ENCODE measurements around the gene SLC25A25.

Gene SLC25A25

GRCh38 chr9:128085943-128086342 lies 17.9 kb downstream of the SLC25A25 start:
- no peak for DNase-seq (ENCODE audit: low read depth)
- TF ChIP-seq, protein P1, sequence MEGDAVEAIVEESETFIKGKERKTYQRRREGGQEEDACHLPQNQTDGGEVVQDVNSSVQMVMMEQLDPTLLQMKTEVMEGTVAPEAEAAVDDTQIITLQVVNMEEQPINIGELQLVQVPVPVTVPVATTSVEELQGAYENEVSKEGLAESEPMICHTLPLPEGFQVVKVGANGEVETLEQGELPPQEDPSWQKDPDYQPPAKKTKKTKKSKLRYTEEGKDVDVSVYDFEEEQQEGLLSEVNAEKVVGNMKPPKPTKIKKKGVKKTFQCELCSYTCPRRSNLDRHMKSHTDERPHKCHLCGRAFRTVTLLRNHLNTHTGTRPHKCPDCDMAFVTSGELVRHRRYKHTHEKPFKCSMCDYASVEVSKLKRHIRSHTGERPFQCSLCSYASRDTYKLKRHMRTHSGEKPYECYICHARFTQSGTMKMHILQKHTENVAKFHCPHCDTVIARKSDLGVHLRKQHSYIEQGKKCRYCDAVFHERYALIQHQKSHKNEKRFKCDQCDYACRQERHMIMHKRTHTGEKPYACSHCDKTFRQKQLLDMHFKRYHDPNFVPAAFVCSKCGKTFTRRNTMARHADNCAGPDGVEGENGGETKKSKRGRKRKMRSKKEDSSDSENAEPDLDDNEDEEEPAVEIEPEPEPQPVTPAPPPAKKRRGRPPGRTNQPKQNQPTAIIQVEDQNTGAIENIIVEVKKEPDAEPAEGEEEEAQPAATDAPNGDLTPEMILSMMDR (IDR thresholded peaks at IDR 0.05; ENCODE audit: low read depth, low read length, missing control alignments), result no peak
- H3K4me3 ChIP-seq (ENCODE audit: low read depth, low read length), result no peak overlapping the region

DNA sequence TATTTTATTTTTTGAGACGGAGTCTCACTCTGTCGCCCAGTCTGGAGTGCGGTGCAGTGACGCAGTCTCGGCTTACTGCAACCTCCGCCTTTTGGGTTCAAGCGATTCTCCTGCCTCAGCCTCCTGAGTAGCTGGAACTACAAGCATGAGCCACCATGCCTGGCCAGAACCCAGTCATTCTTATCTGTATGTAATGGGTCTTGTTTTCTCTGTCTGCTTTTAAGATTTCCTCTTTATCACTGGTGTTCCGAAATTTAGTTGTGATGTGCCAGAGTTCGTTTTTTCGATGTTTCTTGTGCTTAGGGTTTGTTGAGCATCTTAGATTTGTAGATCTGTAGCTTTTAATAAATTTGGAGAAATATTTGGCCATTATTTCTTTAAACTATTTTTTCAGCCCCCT lies 19.2 kb downstream of the SLC25A25 start:
- TF ChIP-seq, protein P1 (IDR thresholded peaks at IDR 0.05; ENCODE audit: low read depth, low read length, missing control alignments), result no peak
- no peak overlapping the region for H3K4me3 ChIP-seq (ENCODE audit: low read depth, low read length)
- no peak for DNase-seq (ENCODE audit: low read depth)

GRCh38 chr9:128088253-128088945 lies 20.4 kb downstream of the SLC25A25 start:
- H3K4me3 ChIP-seq (ENCODE audit: low read depth, low read length), result no peak overlapping the region
- no peak for DNase-seq (ENCODE audit: low read depth)
- TF ChIP-seq, protein P1 (IDR thresholded peaks at IDR 0.05; ENCODE audit: low read depth, low read length, missing control alignments), result no peak

DNA sequence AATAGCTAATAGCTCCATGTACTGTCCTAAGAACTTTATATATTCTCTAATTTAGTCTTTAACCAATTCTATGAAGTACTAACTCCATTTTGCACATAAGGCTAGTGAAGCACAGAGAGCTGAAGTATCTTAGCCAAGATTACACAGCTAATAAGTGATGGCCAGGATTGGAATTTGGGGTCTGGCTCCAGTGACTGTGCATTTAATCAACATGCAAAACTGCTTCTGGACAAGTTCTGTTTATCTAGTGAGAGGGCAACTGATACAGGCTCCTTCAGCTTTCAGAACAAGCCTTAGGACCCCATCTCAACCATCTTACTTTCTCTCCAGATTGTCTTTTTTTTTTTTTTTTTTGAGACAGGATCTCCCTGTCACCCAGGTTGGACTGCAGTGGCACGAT lies 21.3 kb downstream of the SLC25A25 start:
- no peak overlapping the region for H3K4me3 ChIP-seq (ENCODE audit: low read depth, low read length)
- TF ChIP-seq, protein P1 (IDR thresholded peaks at IDR 0.05; ENCODE audit: low read depth, low read length, missing control alignments), result no peak
- DNase-seq (ENCODE audit: low read depth), result no peak

GRCh38 chr9:128091144-128091543 lies 23.1 kb downstream of the SLC25A25 start:
- TF ChIP-seq, protein P1 (IDR thresholded peaks at IDR 0.05; ENCODE audit: low read depth, low read length, missing control alignments), result no peak
- no peak overlapping the region for H3K4me3 ChIP-seq (ENCODE audit: low read depth, low read length)
- DNase-seq (ENCODE audit: low read depth), result no peak

DNA sequence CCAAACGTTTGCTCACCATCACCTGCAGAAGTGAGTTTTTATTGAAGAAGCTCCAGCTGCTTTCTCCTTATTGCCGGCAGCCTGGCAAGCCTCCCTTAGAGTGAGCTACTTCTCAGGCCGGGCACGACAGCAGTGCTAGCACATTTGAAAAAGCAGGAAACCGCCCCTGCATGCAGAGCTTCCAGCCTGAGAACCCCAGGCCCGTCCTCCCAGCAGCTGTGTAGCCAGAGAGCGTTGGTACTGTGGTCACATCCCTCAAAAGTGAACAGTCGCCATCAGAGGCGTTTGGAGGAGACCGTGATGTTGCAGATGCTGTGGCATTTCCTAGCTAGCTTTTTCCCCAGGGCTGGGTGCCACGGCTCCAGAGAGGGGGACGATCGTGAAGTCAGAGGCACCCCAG lies 23.5 kb downstream of the SLC25A25 start:
- DNase-seq (ENCODE audit: low read depth), result no peak
- TF ChIP-seq, protein P1 (IDR thresholded peaks at IDR 0.05; ENCODE audit: low read depth, low read length, missing control alignments), result no peak
- no peak overlapping the region for H3K4me3 ChIP-seq (ENCODE audit: low read depth, low read length)

Data from GM12864 (cell line).